GM10266 (cell line): ENCODE results near the gene GNGT2.

Experiments
- DNase-seq: peaks from one replicate; pipeline ENCODE4 v3.0.0; 2012; ENCODE audit errors: extremely low spot score
- TF ChIP-seq, protein P1 (sequence below): IDR thresholded peaks from 2 replicates; pipeline ENCODE4 v1.5.1; 2012; ENCODE audit warnings: mild to moderate bottlenecking, low read depth; ENCODE audit not compliant: control insufficient read depth, insufficient read depth; ENCODE audit errors: missing control alignments

The GNGT2 gene

DNA sequence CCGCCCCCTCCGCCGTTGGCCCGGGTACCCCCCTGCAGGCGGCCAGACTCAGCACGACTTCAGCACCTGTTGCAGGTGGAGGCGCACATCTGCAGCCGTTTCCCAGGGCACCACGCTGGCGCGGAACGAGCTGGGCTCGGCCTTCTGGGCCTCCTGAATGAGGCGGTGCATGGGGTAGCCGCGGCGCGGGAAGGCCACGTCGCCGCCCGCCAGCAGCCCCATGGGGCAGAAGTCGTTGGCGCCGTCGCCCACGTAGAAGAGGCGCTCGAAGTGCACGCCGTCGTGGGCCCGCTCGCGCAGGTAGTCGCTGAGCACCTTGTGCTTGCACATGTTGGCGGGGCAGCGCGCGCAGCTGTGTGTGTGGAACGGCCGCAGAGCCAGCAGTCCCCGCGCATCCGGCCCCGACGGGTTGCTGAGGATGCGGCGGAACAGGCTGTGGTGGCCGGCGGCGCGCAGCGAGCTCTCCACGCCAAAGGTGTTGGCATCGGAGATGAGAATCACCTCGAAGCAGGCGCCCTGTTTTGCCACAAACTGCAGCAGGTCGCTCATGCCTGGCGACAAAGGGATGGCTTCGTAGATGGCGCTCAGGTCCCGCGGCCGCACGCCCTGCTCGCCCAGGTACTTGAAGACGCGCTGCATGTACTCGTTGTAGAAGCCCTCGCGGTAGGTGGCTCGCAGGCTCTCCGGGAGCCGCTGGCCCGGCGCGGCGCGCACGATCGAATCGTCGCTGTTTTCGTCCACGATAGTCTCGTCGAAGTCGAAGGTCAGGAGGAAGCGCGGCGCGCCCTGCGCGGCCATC lies 14.0 kb upstream of the GNGT2 start:
- peak; percentile 48 for DNase-seq
- TF ChIP-seq, protein P1, sequence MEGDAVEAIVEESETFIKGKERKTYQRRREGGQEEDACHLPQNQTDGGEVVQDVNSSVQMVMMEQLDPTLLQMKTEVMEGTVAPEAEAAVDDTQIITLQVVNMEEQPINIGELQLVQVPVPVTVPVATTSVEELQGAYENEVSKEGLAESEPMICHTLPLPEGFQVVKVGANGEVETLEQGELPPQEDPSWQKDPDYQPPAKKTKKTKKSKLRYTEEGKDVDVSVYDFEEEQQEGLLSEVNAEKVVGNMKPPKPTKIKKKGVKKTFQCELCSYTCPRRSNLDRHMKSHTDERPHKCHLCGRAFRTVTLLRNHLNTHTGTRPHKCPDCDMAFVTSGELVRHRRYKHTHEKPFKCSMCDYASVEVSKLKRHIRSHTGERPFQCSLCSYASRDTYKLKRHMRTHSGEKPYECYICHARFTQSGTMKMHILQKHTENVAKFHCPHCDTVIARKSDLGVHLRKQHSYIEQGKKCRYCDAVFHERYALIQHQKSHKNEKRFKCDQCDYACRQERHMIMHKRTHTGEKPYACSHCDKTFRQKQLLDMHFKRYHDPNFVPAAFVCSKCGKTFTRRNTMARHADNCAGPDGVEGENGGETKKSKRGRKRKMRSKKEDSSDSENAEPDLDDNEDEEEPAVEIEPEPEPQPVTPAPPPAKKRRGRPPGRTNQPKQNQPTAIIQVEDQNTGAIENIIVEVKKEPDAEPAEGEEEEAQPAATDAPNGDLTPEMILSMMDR: no peak

DNA sequence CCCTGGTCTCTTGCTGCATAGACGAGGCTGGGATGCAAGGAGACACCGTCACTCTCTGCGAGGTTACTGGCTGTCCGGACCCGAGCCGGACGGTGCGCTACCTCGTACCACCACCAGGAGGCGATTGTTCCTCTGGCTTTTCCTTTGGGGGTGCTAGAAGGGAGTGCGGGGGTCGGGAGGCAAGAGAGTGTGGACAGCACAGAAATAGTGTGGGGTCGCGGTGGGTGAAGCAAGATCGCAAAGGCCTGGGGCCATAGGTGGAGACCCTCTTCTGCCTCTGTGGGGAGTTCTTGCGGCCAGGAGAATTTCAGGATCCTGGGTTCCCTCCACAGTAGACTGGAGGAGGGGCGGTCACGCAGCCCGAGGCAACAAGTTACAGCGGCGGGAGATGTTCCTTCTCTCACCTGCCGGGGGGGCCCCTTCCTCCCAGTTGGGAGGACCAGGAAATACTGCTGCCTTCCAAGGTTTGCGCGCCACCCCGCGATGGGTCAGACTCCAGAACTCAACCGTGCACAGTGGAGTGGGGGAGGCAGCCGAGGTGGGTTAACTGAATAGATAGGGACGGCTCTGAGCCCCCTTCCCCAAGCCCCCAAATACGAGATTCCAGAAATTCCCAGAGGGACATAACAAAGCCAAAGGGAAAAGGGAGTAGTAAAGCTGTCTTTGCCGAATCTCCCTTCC lies 13.3 kb upstream of the GNGT2 start:
- TF ChIP-seq, protein P1: peak; percentile 90
- DNase-seq: peak; percentile 79

DNA sequence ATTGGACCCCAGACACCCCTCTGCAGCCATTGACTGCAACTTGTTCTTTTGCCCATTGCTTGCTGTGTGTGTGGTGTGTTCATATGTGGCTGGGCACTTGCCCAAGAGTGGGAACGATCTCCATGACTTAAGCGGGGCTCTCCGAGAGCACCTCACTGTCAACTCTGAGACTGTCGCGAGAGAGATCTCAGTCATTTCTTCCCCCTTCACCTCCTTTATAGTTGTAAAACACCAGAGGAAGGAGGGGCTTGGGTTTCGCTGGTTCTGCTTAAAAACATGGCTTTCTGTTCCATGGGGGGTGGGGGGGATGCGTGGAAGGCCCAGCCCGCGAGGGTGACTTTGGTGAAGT lies 12.8 kb upstream of the GNGT2 start:
- no peak for DNase-seq
- TF ChIP-seq, protein P1: peak; percentile 10

DNA sequence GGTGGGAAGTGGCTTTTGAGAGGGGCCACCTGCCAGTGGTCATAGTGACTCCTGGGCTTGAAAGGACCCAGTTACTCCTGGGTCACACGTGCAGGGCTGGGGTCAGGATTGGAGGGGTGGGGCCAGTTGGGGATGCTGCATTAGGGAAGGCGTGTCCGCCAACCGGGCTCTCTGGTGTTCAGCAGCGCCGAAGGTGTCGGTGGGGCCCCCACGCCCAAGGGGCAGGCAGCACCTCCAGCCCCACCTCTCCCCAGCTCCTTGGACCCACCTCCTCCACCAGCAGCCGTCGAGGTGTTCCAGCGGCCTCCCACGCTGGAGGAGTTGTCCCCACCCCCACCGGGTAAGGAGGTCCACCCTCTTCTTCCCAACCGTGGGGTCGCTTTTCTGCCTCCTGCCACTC lies 9.6 kb upstream of the GNGT2 start:
- no peak for DNase-seq
- TF ChIP-seq, protein P1: no peak

DNA sequence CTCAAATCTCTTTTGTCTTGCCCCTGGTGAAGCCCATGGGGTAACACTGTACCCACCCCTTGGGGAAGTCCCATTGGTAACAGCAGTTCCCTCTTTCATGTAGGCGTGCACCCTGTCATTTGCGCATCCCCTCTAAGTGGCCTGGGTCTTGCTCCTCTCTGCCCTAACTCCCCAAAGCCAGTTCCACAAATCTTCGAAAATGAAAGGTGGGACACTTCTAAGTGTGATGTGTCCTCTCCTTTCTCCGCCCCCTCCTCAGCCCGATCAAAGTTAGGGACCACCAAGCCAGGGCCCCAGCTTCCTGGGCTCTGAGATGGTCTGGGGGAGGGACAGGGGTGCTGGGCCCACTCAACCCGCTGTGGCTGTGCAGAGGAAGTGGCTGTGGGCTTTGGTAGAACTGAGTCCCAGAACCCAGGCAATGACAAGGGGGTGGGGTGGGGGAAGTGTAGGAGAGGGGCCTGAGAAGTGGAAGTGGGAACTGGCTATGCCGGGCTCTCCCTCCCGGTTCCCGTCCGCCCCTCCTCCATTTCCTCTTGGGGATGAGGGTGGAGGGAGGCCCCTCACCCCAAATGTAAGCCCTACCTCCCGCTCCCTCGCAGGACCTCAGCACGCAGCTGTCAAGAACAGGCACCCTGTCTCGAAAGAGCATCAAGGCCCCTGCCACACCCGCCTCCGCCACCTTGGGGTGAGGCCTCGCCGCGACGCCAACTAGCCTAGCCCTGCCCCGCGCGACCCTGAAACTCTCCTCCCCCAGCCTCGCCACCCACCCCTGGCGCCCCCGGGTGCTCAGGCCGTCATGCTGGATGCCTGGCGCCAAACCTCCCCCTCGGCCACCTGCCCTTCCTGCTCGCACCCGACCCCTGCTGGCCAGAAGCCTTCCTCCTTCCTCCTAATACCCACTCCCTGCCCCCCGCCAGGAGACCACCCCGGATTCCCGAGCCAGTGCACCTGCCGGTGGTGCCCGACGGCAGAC lies 8.9 kb upstream of the GNGT2 start:
- TF ChIP-seq, protein P1: peak; percentile 59
- DNase-seq: peak; percentile 76

DNA sequence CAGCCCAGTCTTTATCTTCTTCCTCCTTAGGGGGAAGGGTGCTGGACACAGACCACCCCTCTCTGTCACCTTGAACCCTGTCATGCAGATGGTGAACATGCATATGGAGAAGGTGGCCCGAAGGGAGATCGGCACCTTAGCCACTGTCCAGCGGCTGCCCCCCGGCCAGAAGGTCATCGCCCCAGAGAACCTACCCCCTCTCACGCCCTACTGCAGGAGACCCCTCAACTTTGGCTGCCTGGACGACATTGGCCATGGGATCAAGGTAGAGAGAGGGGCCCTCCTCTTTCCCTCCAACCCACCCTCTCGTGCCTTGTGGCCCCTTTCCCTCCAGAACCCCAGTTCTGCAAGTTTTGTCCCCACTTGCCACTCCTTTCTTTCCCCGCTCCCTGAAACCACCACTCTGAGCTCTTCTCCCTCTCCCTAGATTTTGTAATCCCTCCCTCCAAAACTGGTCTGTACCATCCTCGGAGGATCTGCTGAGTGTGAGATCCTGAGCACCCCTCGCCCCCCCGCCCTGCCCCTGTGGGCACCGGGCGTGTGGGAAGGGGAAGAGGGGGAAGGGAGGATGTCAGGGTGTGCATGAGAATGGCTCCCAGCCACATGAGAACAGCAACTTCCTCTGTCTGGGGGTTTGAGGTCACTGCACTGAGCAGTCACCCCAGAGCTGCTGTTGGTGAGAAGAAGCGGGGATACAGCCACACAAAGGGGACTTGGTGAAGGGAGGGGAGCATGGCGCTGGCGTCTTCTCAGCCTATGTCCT lies 7.5 kb upstream of the GNGT2 start:
- DNase-seq: peak; percentile 89
- TF ChIP-seq, protein P1: no peak
